Suprapubic skin (tissue), 3 donors: ENCODE results near the gene EVA1A.

Source experiments
- EP300 ChIP-seq: sonication (generic); formaldehyde crosslinking; IDR thresholded peaks from one replicate; pipeline ENCODE4 v1.6.1; 2017; ENCODE audit warnings: antibody characterized with exemption
- TF ChIP-seq, protein P1 (sequence below), 2 donors: fragments of 200-600 bp in 1 of 2; fragments of 450-650 bp in 1 of 2; sonication (generic) in 1 of 2; IDR thresholded peaks; one replicate each; pipeline ENCODE4 v1.5.1; 2016 to 2019; ENCODE audit warnings: antibody characterized with exemption in 2 of 2, mild to moderate bottlenecking in 1 of 2, moderate library complexity in 1 of 2

DNA sequence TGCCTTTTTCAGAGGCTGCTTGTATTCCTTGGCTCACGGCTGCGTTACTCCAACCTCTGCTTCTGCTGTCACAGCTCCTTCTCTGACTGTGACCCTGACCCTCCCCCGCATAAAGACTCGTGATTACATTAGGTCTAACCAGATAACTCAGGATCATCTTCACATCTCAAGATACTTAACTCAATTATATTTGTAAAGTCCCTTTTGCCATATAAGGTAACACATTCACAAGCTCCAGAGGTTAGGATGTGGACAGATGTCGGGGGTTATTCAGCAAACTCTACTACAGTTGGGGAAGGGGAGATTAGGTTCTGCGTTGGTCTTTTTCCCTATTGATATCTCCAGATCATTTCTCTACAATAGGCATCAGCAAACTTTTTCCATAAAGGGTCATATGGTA, 76.9 kb downstream of the EVA1A start:
- TF ChIP-seq, protein P1, sequence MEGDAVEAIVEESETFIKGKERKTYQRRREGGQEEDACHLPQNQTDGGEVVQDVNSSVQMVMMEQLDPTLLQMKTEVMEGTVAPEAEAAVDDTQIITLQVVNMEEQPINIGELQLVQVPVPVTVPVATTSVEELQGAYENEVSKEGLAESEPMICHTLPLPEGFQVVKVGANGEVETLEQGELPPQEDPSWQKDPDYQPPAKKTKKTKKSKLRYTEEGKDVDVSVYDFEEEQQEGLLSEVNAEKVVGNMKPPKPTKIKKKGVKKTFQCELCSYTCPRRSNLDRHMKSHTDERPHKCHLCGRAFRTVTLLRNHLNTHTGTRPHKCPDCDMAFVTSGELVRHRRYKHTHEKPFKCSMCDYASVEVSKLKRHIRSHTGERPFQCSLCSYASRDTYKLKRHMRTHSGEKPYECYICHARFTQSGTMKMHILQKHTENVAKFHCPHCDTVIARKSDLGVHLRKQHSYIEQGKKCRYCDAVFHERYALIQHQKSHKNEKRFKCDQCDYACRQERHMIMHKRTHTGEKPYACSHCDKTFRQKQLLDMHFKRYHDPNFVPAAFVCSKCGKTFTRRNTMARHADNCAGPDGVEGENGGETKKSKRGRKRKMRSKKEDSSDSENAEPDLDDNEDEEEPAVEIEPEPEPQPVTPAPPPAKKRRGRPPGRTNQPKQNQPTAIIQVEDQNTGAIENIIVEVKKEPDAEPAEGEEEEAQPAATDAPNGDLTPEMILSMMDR (IDR thresholded peaks at IDR 0.05) = no peak
- no peak for TF ChIP-seq EP300
